Measurements from ENCODE around the gene PPP1R1C. TPM values are rescaled to one million over a fixed set of nuclear protein-coding genes. Genes with fewer than 3 reads are reported as not detected.

Gene PPP1R1C
- total RNA-seq, 2 donors from 2014 or later = 5.9 to 9.1 TPM

DNA sequence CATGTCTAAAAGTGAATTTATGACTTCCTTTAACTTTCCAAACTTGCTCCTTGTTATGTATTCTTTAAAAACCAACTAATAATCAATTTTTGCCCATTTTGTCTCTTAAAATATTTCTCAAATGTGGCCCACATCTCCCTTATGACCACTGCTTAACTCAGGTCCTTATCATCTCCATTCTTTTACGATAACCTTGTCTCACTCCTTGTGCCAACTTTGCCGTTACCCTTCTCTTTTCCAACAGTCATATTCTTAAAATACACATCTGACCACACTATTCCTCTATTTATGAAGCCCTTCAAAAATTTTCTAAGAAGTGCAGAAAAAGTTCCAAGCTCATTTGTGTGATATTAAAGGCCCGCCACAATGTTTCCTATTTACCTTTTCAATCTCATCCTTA is 47.8 kb downstream of the PPP1R1C start:
- TF ChIP-seq POLR2A (IDR thresholded peaks at IDR 0.05) (no peak), POLR2AphosphoS5 (IDR thresholded peaks at IDR 0.05) (no peak), CTCF (IDR thresholded peaks at IDR 0.05) (no peak)
- no peaks in the 10 kb centered on the region for H3K36me3 ChIP-seq
- H3K4me1 ChIP-seq (replicated peaks) = no peaks in the 10 kb centered on the region
- DNase-seq (ENCODE audit: low spot score) = no peak
- H3K9me3 ChIP-seq = no peaks in the 10 kb centered on the region
- 91% methylated on average over 3 of the region's 3 CpGs for WGBS
- no peaks in the 10 kb centered on the region for H3K27me3 ChIP-seq (replicated peaks; ENCODE audit: insufficient read depth)
- no peak overlapping the region for H3K4me3 ChIP-seq
- H3K27ac ChIP-seq = no peak overlapping the region
- intact Hi-C loops (cut with DNase I) = no loop called here

- Histone ChIP-seq H3K4me3 (no peak overlapping the region), H3K27ac (no peak overlapping the region), H3K27me3 (replicated peaks; ENCODE audit: insufficient read depth) (no peaks in the 10 kb centered on the region), H3K4me1 (replicated peaks) (no peaks in the 10 kb centered on the region), H3K36me3 (no peaks in the 10 kb centered on the region), H3K9me3 (no peaks in the 10 kb centered on the region)
- intact Hi-C loops (cut with DNase I) = no loop called here
- TF ChIP-seq POLR2AphosphoS5 (IDR thresholded peaks at IDR 0.05) = no peak
- no peak for TF ChIP-seq CTCF (IDR thresholded peaks at IDR 0.05)
- no peak for TF ChIP-seq POLR2A (IDR thresholded peaks at IDR 0.05)
- no peak for DNase-seq (ENCODE audit: low spot score)
- 54% methylated on average over 1 of the region's 1 CpG for WGBS
These were observed 52.9 kb downstream of the PPP1R1C start for GRCh38 chr2:182038576-182038975.

- TF ChIP-seq POLR2A (IDR thresholded peaks at IDR 0.05) (no peak), POLR2AphosphoS5 (IDR thresholded peaks at IDR 0.05) (no peak), CTCF (IDR thresholded peaks at IDR 0.05) (no peak)
- Histone ChIP-seq H3K36me3 (no peaks in the 10 kb centered on the region), H3K4me3 (no peak overlapping the region), H3K27ac (no peak overlapping the region), H3K9me3 (no peaks in the 10 kb centered on the region), H3K4me1 (replicated peaks) (no peaks in the 10 kb centered on the region), H3K27me3 (replicated peaks; ENCODE audit: insufficient read depth) (no peaks in the 10 kb centered on the region)
- 70% methylated on average over 1 of the region's 1 CpG for WGBS
- no peak for DNase-seq (ENCODE audit: low spot score)
- intact Hi-C loops (cut with DNase I) = no loop called here
These were observed 57.4 kb downstream of the PPP1R1C start for GRCh38 chr2:182043021-182043420.

DNA sequence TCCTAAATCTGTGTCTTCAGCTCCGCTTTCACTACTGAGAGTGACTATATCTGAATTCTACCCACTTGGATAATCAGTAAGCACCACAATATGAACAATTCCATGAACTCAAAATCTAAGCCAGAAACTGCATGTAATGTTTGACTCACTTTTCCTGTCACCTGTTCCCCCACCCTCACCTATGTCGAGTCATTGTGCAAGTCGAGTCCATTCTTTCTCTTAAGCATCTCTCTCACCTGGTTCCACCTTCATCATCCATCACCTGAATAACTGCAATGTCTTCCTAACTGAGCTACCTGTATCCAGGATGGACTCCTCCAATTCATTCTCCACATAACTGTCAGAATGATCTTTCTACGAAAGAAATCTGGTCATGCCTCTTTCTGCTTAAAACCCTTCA is 58.2 kb downstream of the PPP1R1C start:
- 91% methylated on average over 4 of the region's 4 CpGs for WGBS
- H3K27ac ChIP-seq = no peak overlapping the region
- no peak for DNase-seq (ENCODE audit: low spot score)
- H3K4me1 ChIP-seq (replicated peaks) = no peaks in the 10 kb centered on the region
- TF ChIP-seq POLR2A (IDR thresholded peaks at IDR 0.05) (no peak), CTCF (IDR thresholded peaks at IDR 0.05) (no peak), POLR2AphosphoS5 (IDR thresholded peaks at IDR 0.05) (no peak)
- intact Hi-C loops (cut with DNase I) = no loop called here
- H3K9me3 ChIP-seq = no peaks in the 10 kb centered on the region
- H3K4me3 ChIP-seq = no peak overlapping the region
- H3K27me3 ChIP-seq (replicated peaks; ENCODE audit: insufficient read depth) = no peaks in the 10 kb centered on the region
- no peaks in the 10 kb centered on the region for H3K36me3 ChIP-seq

GRCh38 chr2:182047544-182047943 is 61.9 kb downstream of the PPP1R1C start:
- H3K4me1 ChIP-seq (replicated peaks) = no peaks in the 10 kb centered on the region
- intact Hi-C loops (cut with DNase I) = no loop called here
- DNase-seq (ENCODE audit: low spot score) = no peak
- no peaks in the 10 kb centered on the region for H3K27me3 ChIP-seq (replicated peaks; ENCODE audit: insufficient read depth)
- no peak overlapping the region for H3K27ac ChIP-seq
- no peaks in the 10 kb centered on the region for H3K36me3 ChIP-seq
- no peaks in the 10 kb centered on the region for H3K9me3 ChIP-seq
- TF ChIP-seq CTCF (IDR thresholded peaks at IDR 0.05) (no peak), POLR2AphosphoS5 (IDR thresholded peaks at IDR 0.05) (no peak), POLR2A (IDR thresholded peaks at IDR 0.05) (no peak)
- no peak overlapping the region for H3K4me3 ChIP-seq

Measured in prostate gland (tissue), 2 donors.